GM18505 (cell line): ENCODE results near the gene GALR1.
"Not testable (repeated sequence)": the region's sequence is repeated elsewhere in the genome, so short reads cannot be mapped to it uniquely, and the experiment has no call there.

Experiments used
- ATAC-seq: cut with Tn5 transposase; IDR thresholded peaks from one replicate; pipeline ENCODE4 v1.9.1; 2021; ENCODE audit not compliant: unreplicated experiment
- POLR2A ChIP-seq: IDR thresholded peaks from 4 replicates; pipeline ENCODE4 v1.6.1; 2011; ENCODE audit warnings: borderline replicate concordance; ENCODE audit not compliant: insufficient read depth, insufficient read length; ENCODE audit errors: extremely low read depth

The GALR1 gene

DNA sequence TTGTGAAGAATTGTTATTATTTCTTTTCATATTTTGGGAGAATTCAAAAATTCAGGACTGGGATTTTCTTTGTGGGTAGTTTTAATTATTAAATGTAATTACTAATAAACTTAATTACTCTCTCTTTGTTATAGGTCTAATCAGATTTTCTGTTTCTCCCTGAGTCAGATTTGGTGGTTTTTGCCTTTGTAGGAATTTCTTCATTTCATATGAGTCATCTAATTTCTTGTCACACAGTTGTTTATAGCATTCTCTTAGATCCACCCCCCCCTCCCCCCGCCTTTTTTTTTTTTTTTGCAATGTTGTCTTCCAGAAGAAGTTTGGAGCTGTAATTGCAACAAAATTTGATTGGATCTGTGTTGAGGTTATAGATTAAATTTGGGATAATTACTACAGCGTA is 26.0 kb upstream of the GALR1 start:
- ATAC-seq, result no peak
- TF ChIP-seq POLR2A, result no peak

DNA sequence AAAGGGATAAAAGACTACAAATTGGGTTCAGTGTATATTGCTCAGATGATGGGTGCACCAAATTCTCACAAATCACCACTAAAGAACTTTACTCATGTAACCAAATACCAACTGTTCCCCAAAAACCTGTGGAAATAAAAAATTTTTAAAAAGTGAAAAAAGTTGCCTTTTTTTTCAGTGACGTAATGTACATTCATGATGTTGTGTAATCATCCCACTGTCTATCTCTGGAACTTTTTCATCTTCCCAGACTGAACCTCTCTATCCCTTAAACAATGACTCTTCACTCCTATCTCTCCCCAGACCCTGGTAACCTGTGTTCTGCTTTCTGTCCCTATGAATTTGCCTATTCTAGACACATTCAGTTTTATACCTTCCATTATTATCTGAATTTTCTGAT is 19.0 kb upstream of the GALR1 start:
- TF ChIP-seq POLR2A, result no peak
- ATAC-seq, result no peak

DNA sequence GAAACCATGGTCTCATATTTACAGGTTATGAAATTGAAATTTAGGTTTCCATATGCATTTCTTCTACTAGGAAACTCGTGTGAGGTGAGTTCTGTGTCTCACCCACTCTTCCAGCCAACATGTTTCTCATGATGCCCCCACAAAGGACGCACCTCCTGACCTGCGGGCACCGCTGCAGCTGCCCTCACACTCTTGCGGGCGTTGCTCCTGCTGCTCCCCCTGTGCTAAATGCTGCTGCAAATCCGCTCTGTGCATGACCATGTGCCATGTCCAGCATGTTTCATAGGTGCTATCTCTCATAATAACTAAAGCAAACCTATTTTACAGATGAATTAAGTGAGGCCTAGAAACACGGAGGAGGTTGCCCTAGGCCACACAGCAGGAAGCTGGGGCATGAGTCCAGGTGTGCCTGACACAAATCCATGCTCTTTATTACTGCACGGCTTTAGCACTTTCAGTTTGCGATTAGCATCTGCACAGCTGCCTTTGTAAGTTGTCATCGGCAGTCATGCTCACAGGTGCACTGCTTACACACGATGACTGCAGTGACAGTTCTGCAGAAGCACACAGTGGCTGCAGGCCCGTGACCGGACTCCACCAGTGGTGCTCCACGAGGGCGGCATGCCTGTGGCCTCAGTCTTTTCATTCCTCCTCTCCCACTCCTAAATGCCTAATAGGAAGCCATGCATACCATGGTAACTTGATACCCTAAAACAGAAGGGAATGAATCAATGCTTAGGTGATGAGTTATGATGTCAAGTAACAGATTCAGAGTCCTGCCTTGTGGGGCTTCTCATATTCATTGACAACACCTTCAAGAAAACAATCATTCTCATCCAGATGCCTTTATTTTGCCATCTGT is 14.9 kb upstream of the GALR1 start:
- no peak for ATAC-seq
- TF ChIP-seq POLR2A, result no peak

DNA sequence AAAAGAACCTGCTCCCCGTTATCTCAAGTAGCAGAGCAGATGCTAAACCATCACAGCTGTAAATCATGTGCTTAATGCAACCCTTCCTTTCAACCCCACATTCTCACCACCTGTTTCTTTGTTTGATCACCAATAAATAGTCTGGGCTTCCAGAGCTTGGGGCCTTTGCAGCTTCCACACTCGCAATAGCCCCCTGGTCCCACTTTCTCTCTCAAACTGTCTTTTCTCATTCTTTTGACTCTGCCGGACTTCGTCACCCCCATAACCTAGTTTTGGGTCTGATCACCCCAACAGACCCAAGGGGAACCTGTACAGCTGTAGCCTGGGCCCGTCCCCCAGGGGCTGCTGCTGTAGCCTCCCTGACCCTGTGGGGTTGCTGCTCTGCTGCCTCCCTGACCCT is 10.4 kb upstream of the GALR1 start:
- not testable (repeated sequence) for ATAC-seq

DNA sequence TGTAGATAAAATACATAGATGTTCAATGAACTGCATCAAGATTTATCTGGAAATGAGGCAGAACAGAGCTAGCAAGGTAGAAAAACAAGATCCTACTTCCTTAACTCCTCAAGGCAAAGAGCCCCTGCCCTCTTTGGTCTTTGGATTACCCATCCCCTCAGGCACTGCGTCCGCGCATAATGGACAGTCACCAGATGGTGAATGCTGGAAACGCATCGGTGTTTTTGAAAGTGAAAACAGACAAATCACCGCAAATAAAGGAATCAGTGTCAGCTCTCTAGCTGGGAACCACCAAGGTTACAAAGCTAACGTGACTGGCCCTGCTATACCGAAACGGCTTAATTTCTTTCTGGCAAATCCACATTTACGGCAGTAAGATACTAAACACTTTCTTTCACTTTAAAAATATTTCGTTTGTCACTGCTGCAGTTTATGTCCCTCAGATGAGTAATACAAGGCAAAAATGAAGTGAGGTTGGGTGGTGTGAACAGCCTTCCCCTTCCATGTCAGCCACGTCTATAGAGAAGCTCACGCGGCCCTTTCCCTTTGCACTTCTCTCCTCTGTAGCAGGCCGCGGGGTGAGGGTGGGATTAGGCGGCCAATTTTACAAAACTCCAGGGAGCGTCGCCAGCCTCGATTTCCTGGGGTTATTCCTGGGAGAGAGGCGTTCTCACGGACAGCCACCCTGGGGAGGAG is 627 bp upstream of the GALR1 start:
- TF ChIP-seq POLR2A, result no peak
- ATAC-seq, result no peak

DNA sequence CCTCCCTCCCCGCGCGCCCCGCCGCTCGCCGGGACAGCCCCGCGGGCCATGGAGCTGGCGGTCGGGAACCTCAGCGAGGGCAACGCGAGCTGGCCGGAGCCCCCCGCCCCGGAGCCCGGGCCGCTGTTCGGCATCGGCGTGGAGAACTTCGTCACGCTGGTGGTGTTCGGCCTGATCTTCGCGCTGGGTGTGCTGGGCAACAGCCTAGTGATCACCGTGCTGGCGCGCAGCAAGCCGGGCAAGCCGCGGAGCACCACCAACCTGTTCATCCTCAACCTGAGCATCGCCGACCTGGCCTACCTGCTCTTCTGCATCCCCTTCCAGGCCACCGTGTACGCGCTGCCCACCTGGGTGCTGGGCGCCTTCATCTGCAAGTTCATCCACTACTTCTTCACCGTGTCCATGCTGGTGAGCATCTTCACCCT is 865 bp downstream of the GALR1 start:
- no peak for TF ChIP-seq POLR2A
- no peak for ATAC-seq

DNA sequence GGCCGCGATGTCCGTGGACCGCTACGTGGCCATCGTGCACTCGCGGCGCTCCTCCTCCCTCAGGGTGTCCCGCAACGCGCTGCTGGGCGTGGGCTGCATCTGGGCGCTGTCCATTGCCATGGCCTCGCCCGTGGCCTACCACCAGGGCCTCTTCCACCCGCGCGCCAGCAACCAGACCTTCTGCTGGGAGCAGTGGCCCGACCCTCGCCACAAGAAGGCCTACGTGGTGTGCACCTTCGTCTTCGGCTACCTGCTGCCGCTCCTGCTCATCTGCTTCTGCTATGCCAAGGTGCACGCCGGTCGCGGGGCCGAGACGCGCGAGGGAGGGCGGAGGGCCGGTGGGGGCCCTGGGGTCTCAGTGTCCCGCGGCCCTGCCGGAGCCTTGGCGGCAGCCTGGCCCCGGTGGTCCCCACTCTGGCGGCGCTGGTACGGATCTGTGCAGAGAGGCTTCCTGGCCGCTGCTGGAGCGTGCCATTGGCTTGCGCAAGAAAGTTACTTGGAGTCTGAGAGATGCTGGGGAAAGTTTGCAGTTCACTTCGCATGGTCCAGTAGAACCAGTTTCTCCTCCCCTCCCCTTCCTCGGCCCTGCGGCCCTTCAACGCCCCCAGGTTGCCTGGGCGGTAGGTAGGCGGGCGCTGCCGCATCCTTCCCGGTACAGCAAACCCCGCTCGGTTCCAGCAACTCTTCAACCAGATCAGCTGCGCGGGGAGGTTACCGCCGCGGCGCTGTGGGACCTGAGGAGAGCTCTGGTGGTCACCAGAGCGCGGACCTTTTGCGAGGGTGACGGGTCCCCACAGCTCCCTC is 1.5 kb downstream of the GALR1 start:
- ATAC-seq, result no peak
- no peak for TF ChIP-seq POLR2A

GRCh38 chr18:77251730-77252050 is 2.0 kb downstream of the GALR1 start:
- ATAC-seq, result no peak
- TF ChIP-seq POLR2A, result no peak

DNA sequence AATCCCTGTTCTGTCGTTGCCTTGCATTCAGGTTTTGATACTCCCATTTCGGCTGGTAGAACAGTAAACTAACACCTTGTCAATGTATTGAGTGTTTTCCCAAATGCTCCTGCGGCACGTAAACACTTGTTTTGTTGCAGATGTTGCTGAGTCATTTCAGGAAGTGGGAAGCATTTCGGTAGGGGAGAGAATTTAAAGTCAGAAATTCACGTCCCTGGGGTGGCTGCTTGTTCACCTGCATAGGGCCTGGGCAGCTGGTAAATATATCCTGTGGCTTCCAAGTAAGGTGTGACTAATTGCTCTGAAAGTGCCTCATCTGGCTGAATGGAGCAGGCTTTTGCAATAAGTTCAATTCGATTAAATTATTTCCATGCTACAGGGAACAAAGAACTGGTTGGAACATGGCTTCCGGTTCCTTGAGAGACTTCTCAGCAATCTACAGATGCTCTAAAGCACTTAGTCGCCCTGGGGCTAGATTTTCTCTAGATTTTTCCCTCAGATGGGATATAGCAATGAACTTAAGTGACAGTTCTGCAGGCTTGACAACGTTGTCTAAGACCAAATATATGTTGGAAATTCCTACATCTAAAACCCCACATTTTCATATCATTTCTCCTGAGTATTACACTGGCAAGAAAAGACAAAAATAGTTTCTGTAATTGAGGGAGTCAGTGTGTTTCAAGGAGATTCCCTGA is 5.2 kb downstream of the GALR1 start:
- ATAC-seq, result no peak
- no peak for TF ChIP-seq POLR2A

GRCh38 chr18:77255426-77256105 is 5.9 kb downstream of the GALR1 start:
- no peak for TF ChIP-seq POLR2A
- ATAC-seq, result no peak

DNA sequence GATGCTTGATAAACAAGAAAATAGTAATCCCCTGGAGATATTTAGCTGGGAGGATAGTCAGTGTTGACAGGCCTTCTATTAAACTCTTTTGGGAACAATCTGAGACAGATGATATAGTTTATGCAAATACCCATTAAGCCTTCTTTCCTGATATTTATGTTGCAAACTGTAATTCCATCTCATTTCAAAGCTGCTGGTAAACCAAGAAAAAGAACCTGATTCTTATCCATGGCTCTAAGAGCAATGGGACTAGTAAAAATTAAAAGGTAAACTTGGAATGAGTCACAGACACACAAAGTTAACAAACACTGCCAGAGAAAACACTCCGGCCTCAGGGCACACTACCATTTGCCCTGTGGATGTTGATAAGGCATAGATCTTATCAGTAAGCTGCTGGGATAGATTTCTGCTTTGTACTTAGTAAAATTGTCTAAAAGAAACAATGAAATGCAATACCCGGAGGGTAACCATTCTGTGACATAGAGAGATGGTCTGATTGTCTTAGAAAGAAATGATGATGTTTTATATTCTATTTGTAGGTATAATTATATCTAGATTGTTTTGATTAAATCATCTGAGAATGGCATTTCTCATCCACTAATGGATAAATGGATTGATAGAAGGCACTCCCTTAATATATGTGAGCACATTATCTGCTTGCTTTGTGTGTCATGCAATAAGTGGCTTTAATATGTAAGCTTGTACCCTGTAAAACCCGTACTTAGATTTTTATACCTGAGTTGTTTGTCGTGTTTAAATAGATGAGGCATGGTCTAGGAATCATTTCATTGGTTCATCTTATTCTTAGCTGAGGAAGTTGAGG is 13.2 kb downstream of the GALR1 start:
- no peak for ATAC-seq
- no peak for TF ChIP-seq POLR2A

DNA sequence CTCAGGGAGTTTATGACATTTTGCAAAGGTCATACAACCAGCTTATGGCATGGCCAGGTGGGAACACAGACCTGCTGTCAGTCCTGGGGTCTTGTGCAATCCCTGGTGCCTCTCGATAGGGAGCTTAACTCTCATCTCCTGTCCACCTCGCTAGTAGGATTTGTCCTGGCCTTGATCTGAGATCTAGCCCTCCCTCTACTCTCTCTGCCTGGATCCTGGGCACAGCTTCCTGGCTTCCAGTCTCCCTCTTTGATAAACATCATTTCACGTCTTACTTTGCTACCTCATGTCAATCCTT is 13.8 kb downstream of the GALR1 start:
- no peak for ATAC-seq
- TF ChIP-seq POLR2A, result no peak

GRCh38 chr18:77267969-77268368 is 18.3 kb downstream of the GALR1 start:
- ATAC-seq, result no peak
- no peak for TF ChIP-seq POLR2A

GRCh38 chr18:77268456-77268855 is 18.8 kb downstream of the GALR1 start:
- no peak for ATAC-seq
- TF ChIP-seq POLR2A, result no peak
